COLO668 (cell line): ENCODE results near the gene KIDINS220.

ENCODE experiments used
- DNase-seq: peaks from one replicate; lab custom pipeline; 2025; ENCODE audit not compliant: unreplicated experiment; lab: John Stamatoyannopoulos, UW

Gene KIDINS220

DNA sequence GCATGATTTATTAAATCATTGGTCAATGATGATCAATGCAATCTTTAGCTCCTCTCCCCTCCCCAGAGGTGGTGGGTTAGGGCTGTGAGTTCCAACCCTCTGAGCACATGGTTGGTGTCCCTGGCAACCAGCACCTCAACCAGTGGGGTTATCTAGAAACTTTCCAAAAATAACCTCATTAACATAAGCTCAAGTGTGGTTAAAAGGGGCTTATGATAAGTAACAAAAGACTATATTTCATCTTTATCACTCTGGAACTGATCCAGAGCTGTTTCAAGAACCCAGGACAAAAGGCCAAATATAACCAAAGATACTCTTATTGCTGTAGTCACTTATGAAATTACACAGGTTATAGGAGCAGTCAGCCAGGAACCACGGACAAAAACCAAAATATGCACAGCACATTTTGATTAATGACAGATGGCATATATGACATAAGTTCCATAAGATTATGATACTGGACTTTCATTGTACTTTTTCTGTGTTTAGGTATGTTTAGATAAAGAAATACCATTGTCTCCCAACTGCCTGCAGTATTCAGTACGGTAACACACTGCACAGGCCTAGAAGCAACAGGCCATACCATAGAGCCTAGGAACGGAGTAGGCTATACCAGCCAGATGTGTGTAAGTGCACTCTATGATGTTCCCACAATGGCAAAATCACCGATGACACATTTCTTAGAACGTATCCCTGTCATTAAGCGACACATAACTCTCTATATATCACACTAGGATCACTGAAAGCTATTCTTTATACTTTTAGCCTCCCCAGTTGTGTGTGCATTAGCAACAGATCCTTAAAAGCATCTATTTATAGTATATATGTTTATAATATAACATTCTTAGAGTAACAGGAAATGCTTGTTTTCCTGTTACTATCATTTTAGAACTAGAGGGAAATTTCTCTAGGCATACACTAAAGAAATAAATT is 31.9 kb downstream of the KIDINS220 start:
- no peak for DNase-seq

DNA sequence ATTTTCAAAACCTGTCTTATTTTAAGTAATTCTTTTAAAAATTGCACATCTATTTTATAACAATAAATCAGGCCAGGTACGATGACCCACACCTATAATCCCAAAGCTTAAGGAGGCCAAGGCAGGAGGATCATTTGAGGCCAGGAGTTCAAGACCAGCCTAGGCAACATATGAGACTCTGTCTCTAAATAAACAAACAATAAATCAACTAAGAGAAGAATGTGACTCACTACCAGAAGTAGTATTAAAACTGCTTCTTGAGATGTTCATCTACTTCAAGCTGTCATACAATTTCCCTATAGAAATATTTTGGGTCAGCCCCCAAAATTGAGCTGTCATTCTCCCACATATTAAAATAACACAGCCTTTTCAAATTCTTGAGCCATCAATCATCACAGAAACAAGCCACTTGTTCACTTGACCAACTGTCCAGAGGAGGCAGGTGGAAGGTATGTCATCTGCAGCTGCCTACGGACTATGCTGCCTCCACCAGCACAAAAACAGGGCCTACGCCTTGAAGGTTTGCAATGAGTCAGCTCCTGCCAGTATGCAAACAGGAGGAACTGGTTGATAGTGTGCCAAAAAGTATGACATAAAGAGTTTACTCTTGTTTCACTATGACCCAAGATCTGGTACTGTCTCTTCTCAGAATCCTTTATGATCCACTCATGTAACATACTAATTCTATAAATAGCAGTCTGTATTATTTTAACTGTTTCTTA is 33.6 kb downstream of the KIDINS220 start:
- peak; percentile 71 for DNase-seq

DNA sequence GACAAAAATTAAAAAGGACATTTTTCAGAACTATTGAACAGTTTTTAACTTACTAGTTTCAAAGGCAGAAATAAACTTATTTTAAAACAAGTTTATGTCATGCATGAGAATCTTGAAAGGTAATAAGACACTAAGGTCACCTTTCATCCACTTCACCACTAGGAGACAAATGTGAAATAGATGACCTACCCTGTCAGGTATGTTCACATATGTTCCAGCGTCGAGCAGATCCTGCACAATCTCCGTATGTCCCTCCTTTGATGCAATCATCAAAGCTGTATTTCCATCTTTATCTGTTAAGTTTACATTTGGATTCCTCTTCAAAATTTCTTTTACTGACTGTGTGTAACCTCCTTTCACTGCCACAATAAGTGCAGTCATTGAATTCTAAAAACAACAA is 34.7 kb downstream of the KIDINS220 start:
- DNase-seq: no peak

DNA sequence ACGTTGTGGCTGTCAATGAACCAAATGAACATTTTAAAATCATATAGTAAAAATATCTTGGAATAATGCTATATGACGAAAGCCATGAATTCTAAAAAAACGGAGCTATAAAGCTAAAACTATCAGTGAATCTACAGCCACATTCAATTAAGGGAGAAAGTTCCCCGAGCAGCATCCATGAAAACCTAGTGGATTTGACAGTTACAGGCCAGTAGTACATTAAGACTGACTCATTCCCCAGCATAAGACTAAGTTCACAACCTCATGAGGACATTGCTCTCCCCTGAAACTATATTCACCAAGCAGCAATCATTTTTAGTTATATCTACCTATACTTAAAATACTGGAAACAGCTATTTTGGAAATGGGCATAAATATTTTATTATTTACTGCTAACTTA is 36.6 kb downstream of the KIDINS220 start:
- DNase-seq: no peak

- no peak for DNase-seq
These were observed 37.2 kb downstream of the KIDINS220 start for GRCh38 chr2:8800218-8800617.

- no peak for DNase-seq
These were observed 38.4 kb downstream of the KIDINS220 start for GRCh38 chr2:8799004-8799403.

DNA sequence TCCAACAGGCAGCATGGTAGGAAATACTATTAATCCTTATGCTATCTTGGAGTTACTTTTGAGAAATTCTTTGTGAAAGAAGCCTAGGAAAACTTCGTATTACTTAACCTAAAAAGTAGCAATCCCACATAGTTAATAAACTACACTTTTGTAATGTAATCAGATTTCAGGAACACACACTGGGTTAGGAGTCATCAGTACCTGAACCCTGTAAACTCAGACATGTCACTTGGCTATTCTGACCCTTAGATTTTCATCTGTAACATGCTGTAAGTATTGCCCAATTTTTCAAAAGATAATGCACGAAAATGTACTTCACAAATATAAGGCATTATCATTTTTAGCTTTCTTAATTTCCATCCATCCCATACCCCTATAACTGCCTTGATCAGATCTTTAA is 39.0 kb downstream of the KIDINS220 start:
- no peak for DNase-seq

DNA sequence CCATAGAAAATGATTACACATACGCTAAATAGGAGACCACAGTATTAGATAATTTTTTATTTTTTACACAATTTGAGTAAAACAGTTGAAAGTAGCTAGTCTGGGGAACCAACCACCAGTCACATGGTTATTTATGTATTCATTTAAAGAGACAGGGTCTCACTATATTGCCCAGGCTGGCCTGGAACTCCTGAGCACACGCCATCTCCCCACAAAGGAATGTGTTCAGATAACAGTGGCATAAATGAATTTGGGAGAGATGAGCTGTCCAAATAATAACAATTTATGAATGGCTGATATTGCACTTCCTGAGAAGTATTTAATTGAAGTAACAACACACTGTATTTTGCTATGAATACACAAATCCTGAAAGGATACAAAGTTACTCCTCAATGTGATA is 39.7 kb downstream of the KIDINS220 start:
- DNase-seq: no peak

- no peak for DNase-seq
These were observed 40.4 kb downstream of the KIDINS220 start for GRCh38 chr2:8796878-8797550.

- no peak for DNase-seq
These were observed 41.0 kb downstream of the KIDINS220 start for GRCh38 chr2:8796315-8796848.

- DNase-seq: no peak
These were observed 42.2 kb downstream of the KIDINS220 start for GRCh38 chr2:8794923-8795825.

DNA sequence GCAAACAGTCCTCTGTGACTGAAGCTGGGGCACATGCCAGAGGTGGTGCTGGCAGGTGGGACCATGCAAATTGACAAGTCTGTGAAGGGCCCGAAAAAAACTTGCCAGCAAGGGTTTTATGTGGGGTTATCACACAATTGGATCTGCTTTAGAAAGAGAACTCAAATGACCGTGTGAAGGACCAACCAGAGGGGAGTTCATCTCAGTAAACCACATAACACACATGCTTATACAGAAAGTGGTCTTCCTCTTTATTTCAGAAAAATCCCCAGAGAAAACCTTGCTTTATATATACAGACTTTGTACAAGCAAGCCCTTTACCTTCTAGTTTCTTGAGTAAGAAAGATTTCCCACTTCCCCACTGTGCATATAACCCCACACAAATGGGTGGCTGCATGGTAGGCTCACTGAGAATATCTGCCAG is 46.7 kb downstream of the KIDINS220 start:
- DNase-seq: no peak

DNA sequence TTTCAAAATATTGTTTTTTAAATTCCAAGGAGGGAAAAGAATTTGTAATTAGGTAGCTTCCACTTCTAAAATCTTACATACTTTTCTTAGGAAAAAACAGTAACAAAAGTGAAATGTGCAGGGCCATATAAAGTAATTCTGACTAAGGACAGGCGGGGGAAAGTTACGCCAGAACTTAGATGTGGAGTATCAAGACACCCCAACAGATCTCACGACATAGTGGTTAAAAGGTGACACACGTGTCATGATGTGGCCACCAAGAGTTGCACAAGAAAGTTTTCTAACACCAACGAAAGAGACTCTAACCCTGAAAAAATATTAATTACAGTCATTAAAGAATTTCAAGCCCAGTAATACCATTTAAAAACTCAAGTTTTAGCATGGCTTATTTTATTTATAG is 51.0 kb downstream of the KIDINS220 start:
- DNase-seq: no peak

DNA sequence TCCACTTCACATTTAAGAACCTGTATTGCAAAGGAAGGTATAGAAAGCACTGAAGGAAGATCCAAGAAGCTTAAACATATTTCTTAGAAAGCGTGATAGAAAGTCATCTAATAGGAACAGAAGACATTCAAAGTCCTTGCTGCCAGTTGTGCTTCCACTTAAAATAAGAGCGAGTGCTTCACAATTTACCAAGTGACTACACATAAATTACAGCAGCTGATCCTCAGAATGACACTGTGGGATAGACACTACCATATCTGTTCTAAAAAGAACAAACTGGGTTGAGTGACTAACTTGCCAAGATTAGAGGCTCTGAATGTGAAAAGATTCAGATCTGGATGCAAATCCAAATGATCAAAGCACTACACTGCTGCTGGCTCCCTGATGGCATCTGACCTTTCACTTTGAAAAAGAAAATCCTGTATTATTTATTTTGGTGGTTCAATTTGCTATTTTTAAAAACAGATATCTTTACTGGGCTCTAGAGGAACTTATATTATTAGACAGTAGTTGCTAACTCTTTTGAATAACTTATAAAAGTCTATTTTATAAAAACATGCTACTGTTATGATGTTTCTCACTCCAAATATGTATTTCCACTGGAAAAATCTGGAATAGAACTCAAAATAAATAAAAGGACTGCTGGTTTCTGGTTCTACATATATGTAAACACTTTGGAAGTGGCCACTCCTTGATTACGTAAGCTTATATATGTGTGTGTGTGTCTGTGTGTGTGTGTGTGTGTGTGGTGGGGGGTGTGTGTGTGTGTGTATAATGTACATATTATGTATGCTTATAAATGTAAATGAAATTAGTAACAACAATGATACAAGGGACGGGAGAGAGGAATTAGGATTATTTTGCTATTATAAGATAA is 57.4 kb downstream of the KIDINS220 start:
- no peak for DNase-seq

DNA sequence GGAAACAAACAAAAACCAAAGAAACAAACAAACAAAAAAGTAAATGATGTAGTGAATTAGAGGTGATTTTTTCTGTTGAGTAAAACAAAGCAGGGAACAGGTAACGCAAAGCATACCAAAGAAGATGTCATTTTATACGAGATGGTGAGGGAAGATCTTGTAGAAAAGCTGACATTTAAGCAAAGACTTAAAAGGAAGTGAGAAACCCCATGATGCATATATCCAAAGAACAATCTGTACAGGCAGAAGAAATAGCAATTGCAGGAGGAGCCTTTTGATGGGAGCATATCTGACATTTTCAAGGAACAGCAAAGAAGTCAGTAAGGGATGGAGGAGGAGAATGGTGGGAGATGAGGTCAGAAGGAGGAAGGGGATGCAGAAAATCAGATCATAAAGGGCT is 63.0 kb downstream of the KIDINS220 start:
- DNase-seq: no peak

DNA sequence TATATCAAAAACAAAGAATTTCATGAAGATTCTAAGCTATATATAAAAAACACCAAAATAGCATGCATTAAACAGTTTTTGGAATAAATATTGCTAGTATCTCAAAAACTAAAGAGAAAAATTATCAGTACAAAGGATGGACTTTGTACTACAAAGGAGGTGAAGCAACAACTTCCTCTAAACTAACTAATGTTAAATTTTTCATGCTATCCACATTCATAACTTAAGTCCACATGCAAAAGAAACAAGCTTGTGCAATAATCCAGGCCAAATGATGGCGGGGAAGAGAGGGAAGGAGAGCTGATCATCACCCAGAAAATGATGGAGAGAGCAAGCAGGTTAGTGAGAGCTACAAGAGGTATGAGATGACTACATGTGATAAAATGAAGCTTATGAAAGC is 70.1 kb downstream of the KIDINS220 start:
- DNase-seq: no peak

DNA sequence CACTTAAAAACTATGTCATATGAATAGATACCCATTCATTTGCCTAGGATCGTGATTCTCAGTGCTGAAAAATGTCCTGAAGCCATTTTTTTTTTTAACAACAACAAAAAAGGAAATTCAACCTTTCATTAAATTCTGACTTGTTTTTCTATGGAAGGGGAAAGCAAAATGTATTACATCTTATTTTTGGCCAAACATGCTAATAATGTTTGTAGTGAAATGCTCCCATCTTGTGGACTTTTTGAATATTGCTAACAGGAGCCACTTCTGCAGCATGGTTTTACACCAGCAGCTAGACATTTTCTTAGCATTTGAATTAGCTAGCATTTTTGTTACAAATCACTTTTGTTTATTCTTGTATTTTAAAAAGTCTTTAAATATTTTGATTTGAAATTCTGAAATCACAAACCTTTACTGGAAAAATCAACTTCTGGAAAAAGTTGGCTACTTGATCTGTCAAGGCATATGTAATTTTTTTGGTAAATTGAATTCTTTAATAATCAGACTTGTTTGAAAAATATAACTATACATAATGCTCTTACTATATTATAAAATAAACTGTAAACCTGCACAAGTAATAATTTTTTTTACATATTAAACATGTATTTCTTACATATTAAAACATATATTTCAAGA is 75.8 kb downstream of the KIDINS220 start:
- no peak for DNase-seq

GRCh38 chr2:8756716-8757115 is 80.7 kb downstream of the KIDINS220 start:
- DNase-seq: no peak

GRCh38 chr2:8756230-8756629 is 81.2 kb downstream of the KIDINS220 start:
- DNase-seq: no peak
